HepG2 (cell line): Measurements from ENCODE around the gene ANKUB1. TPM values are rescaled to one million over a fixed set of nuclear protein-coding genes. Genes with fewer than 3 reads are reported as not detected.

Experiments
- CENPX ChIP-seq: sonication (generic); formaldehyde crosslinking; IDR thresholded peaks from 2 replicates; pipeline ENCODE4 v1.9.0; 2021; ENCODE audit warnings: mild to moderate bottlenecking, missing genetic modification reagents, moderate library complexity
- ELF1 ChIP-seq: sonication (generic); formaldehyde crosslinking; IDR thresholded peaks from 2 replicates; pipeline ENCODE4 v1.4.0; 2020; ENCODE audit warnings: missing genetic modification reagents
- ELF4 ChIP-seq: sonication (generic); formaldehyde crosslinking; IDR thresholded peaks from 2 replicates; pipeline ENCODE4 v1.5.0; 2020; ENCODE audit warnings: missing genetic modification reagents, mild to moderate bottlenecking, moderate library complexity, borderline replicate concordance
- FOXM1 ChIP-seq: sonication (generic); formaldehyde crosslinking; IDR thresholded peaks from 2 replicates; pipeline ENCODE4 v1.5.0; 2020; ENCODE audit warnings: missing genetic modification reagents
- KAT7 ChIP-seq: IDR thresholded peaks from 2 replicates; pipeline ENCODE4 v1.6.1; 2018; ENCODE audit warnings: borderline replicate concordance, missing compliant biosample characterization
- MBD4 ChIP-seq: IDR thresholded peaks from 2 replicates; pipeline ENCODE4 v1.6.1; 2012; ENCODE audit warnings: low read length, inconsistent platforms, borderline replicate concordance
- MED1 ChIP-seq: sonication (generic); formaldehyde crosslinking; IDR thresholded peaks from 2 replicates; pipeline ENCODE4 v1.4.0; 2020; ENCODE audit warnings: missing genetic modification reagents
- MXI1 ChIP-seq: IDR thresholded peaks from 3 replicates; pipeline ENCODE4 v1.6.1; 2012; ENCODE audit warnings: low read depth, low read length, inconsistent platforms, borderline replicate concordance
- POLR2A ChIP-seq, 2 experiments: IDR thresholded peaks; 2 replicates each; pipeline ENCODE4 v1.6.1; 2011; ENCODE audit warnings: low read depth in 2 of 2, low read length in 2 of 2, mild to moderate bottlenecking in 1 of 2, moderate library complexity in 1 of 2; ENCODE audit not compliant: insufficient read depth in 1 of 2
- RBAK ChIP-seq: sonication (generic); formaldehyde crosslinking; IDR thresholded peaks from 2 replicates; pipeline ENCODE4 v1.5.1; 2020; ENCODE audit warnings: mild to moderate bottlenecking, missing genetic modification reagents
- RFX5 ChIP-seq: IDR thresholded peaks from 2 replicates; pipeline ENCODE4 v1.6.1; 2011; ENCODE audit warnings: low read depth, low read length, improper control_type of control experiment
- TAF15 ChIP-seq: fragments of 200-400 bp; formaldehyde crosslinking; IDR thresholded peaks from one replicate; pipeline ENCODE4 v1.6.1; 2018; ENCODE audit warnings: mild to moderate bottlenecking, low read depth, low read length; ENCODE audit not compliant: poor library complexity, severe bottlenecking
- ZFP36L1 ChIP-seq: sonication (generic); formaldehyde crosslinking; IDR thresholded peaks from 2 replicates; pipeline ENCODE4 v1.8.0; 2022; ENCODE audit warnings: mild to moderate bottlenecking, missing genetic modification reagents, moderate library complexity
- ZNF235 ChIP-seq: sonication (generic); formaldehyde crosslinking; IDR thresholded peaks from 2 replicates; pipeline ENCODE4 v1.8.1; 2023; ENCODE audit warnings: mild to moderate bottlenecking, missing genetic modification reagents, borderline replicate concordance
- ZNF24 ChIP-seq: fragments of 450-650 bp; IDR thresholded peaks from 2 replicates; pipeline ENCODE4 v1.6.1; 2017; ENCODE audit warnings: antibody characterized with exemption, mild to moderate bottlenecking
- ZNF362 ChIP-seq: sonication (generic); formaldehyde crosslinking; IDR thresholded peaks from 2 replicates; pipeline ENCODE4 v1.4.0; 2020; ENCODE audit warnings: missing genetic modification reagents, mild to moderate bottlenecking, borderline replicate concordance
- ZNF605 ChIP-seq: sonication (generic); formaldehyde crosslinking; IDR thresholded peaks from 2 replicates; pipeline ENCODE4 v1.8.0; 2022; ENCODE audit warnings: mild to moderate bottlenecking, missing genetic modification reagents
- ZNF747 ChIP-seq: sonication (generic); formaldehyde crosslinking; IDR thresholded peaks from 2 replicates; pipeline ENCODE4 v1.8.1; 2023; ENCODE audit warnings: missing genetic modification reagents, mild to moderate bottlenecking, borderline replicate concordance
- ZNF766 ChIP-seq: sonication (generic); formaldehyde crosslinking; IDR thresholded peaks from 2 replicates; pipeline ENCODE4 v1.5.0; 2020; ENCODE audit warnings: missing genetic modification reagents, borderline replicate concordance
- polyA plus RNA-seq, 8 experiments: library from polyadenylated mRNA; depleted of rRNA in 3 of 8; stranded (reverse) in 7 of 8; unstranded in 1 of 8; fragments of >200 nt; fragmentation: Illumina TruSeq in 4 of 8; extraction: Trizol in 4 of 8; gene quantifications; 2 replicates each; pipeline versions ENCODE4 v1.2.1 to v1.2.3, GENCODE V29; 2011 to 2016; ENCODE audit warnings: low read depth in 4 of 8, missing spikeins in 1 of 8, mixed read lengths in 1 of 8; ENCODE audit not compliant: insufficient read depth in 1 of 8
- total RNA-seq, 5 experiments: library from RNA; depleted of rRNA; stranded (reverse); fragments of >200 nt; fragmentation: Illumina TruSeq; extraction: Trizol; gene quantifications; 2 replicates each; pipeline ENCODE4 v1.2.3, GENCODE V29; 2016; ENCODE audit warnings: low read depth in 1 of 5
- TF ChIP-seq, protein P1 (sequence below): sonication (generic); formaldehyde crosslinking; IDR thresholded peaks from 2 replicates; pipeline ENCODE4 v1.4.0; 2020; ENCODE audit warnings: missing genetic modification reagents
- TF ChIP-seq, protein P2 (sequence below): IDR thresholded peaks from 2 replicates; pipeline ENCODE4 v1.6.1; 2016; ENCODE audit warnings: mild to moderate bottlenecking
- TF ChIP-seq, protein P3 (sequence below): sonication (generic); formaldehyde crosslinking; IDR thresholded peaks from 2 replicates; pipeline ENCODE4 v1.8.0; 2022; ENCODE audit warnings: mild to moderate bottlenecking, missing genetic modification reagents, borderline replicate concordance

ANKUB1 gene
- total and polyA plus RNA-seq, 2 of the 13 experiments (the other 11 are each of a cell fraction or from before 2014, with no cell fraction given): not detected

DNA sequence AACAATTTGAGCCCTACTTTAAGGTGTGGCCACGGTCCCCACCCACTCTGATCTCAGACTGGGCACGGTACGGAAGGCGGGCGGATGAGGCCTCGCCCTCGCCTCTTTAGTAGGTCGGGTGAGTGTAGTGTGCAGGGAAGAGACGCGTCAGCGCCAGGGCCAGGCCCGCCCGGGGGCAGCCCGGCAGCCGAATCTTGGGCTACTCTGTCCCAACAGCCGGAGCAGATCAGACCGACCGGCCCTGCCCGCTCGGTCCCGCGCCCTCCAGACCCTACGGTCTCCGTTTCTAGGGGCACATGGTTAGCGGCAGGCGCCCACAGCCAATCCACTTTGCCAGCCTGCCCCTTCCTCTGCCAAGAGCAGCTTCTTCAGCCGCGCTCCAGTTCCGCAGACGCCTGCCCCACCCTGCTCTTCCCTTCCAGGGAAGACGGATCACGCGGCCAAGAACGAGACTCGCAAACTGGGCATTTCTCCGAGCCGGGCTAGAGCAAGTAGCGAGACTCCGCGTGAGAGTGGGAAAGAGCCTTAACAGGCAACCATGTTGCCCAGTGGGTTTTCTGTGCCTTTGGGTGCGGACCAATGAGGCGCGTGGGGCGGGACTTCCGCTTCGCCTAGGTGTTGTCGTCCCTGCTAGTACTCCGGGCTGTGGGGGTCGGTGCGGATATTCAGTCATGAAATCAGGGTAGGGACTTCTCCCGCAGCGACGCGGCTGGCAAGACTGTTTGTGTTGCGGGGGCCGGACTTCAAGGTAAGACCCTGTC, 20.4 kb upstream of the ANKUB1 start, which contains the start of gene RNF13 (continued):
- TF ChIP-seq, protein P1, sequence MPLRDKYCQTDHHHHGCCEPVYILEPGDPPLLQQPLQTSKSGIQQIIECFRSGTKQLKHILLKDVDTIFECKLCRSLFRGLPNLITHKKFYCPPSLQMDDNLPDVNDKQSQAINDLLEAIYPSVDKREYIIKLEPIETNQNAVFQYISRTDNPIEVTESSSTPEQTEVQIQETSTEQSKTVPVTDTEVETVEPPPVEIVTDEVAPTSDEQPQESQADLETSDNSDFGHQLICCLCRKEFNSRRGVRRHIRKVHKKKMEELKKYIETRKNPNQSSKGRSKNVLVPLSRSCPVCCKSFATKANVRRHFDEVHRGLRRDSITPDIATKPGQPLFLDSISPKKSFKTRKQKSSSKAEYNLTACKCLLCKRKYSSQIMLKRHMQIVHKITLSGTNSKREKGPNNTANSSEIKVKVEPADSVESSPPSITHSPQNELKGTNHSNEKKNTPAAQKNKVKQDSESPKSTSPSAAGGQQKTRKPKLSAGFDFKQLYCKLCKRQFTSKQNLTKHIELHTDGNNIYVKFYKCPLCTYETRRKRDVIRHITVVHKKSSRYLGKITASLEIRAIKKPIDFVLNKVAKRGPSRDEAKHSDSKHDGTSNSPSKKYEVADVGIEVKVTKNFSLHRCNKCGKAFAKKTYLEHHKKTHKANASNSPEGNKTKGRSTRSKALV (CRISPR knock-in tag): peak; percentile 45; the same call in 1 of the 2 replicates
- TF ChIP-seq POLR2A (IDR thresholded peaks at IDR 0.05; ENCODE audit: insufficient read depth in 1 of 2, low read depth in 2 of 2, low read length in 2 of 2) (peak; percentile 80 to 86), MXI1 (no peak; the same call in 2 of the 3 replicates), ZNF766 (CRISPR knock-in tag) (0 out of 2 replicates have a peak, but pooled peaks have one; percentile 44), TAF15 (no peak), RBAK (CRISPR knock-in tag) (0 out of 2 replicates have a peak, but pooled peaks have one; percentile 21), KAT7 (CRISPR knock-in tag) (peak; percentile 86; the same call in 1 of the 2 replicates), FOXM1 (no peak; the same call in 1 of the 2 replicates), ZNF24 (no peak), MBD4 (no peak), CENPX (CRISPR knock-in tag) (no peak), ELF4 (no peak), RFX5 (no peak), ZNF235 (CRISPR knock-in tag) (peak; percentile 66), MED1 (CRISPR knock-in tag) (peak; percentile 43; the same call in 1 of the 2 replicates), ELF1 (CRISPR knock-in tag) (peak; percentile 67), ZNF362 (CRISPR knock-in tag) (no peak), ZNF605 (CRISPR knock-in tag) (peak; percentile 35; the same call in 1 of the 2 replicates), ZFP36L1 (CRISPR knock-in tag) (peak; percentile 53; the same call in 1 of the 2 replicates), ZNF747 (peak; percentile 73; the same call in 1 of the 2 replicates)
- TF ChIP-seq, protein P2, sequence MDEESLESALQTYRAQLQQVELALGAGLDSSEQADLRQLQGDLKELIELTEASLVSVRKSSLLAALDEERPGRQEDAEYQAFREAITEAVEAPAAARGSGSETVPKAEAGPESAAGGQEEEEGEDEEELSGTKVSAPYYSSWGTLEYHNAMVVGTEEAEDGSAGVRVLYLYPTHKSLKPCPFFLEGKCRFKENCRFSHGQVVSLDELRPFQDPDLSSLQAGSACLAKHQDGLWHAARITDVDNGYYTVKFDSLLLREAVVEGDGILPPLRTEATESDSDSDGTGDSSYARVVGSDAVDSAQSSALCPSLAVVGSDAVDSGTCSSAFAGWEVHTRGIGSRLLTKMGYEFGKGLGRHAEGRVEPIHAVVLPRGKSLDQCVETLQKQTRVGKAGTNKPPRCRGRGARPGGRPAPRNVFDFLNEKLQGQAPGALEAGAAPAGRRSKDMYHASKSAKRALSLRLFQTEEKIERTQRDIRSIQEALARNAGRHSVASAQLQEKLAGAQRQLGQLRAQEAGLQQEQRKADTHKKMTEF (CRISPR knock-in tag): peak; percentile 86; the same call in 1 of the 2 replicates
- TF ChIP-seq, protein P3, sequence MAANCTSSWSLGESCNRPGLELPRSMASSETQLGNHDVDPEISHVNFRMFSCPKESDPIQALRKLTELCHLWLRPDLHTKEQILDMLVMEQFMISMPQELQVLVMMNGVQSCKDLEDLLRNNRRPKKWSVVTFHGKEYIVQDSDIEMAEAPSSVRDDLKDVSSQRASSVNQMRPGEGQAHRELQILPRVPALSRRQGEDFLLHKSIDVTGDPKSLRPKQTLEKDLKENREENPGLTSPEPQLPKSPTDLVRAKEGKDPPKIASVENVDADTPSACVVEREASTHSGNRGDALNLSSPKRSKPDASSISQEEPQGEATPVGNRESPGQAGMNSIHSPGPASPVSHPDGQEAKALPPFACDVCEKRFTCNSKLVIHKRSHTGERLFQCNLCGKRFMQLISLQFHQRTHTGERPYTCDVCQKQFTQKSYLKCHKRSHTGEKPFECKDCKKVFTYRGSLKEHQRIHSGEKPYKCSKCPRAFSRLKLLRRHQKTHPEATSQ (CRISPR knock-in tag): 0 out of 2 replicates have a peak, but pooled peaks have one; percentile 18
